SK-N-SH treated with all-trans-retinoic acid at 6 μM for 48 hours (cell line): ENCODE measurements around the gene TTYH2.

Source experiments
- ATAC-seq: fragments of 200-7000 bp; cut with Tn5 transposase; 3 replicates; pipeline ENCODE4 v1.9.1; 2020; ENCODE audit warnings: mild to moderate bottlenecking, moderate library complexity
- ARNTL ChIP-seq: fragments of 450-650 bp; formaldehyde crosslinking; IDR thresholded peaks from 2 replicates; pipeline ENCODE4 v1.5.0; 2020; ENCODE audit warnings: low read depth, mild to moderate bottlenecking, moderate library complexity, borderline replicate concordance
- BACH2 ChIP-seq: fragments of 250-450 bp; sonication (Bioruptor Pico); IDR thresholded peaks from 2 replicates; pipeline ENCODE4 v1.9.0; 2021; ENCODE audit warnings: mild to moderate bottlenecking, borderline replicate concordance
- CSDC2 ChIP-seq: fragments of 250-450 bp; sonication (Bioruptor Pico); IDR thresholded peaks from 2 replicates; pipeline ENCODE4 v1.5.0; 2020; ENCODE audit warnings: mild to moderate bottlenecking, moderate library complexity
- ESRRG ChIP-seq: fragments of 250-450 bp; sonication (Bioruptor Pico); IDR thresholded peaks from 2 replicates; pipeline ENCODE4 v1.6.1; 2021; ENCODE audit warnings: mild to moderate bottlenecking
- GLIS3 ChIP-seq: fragments of 250-450 bp; sonication (Bioruptor Pico); IDR thresholded peaks from 2 replicates; pipeline ENCODE4 v1.5.0; 2020; ENCODE audit warnings: mild to moderate bottlenecking, moderate library complexity
- ISL1 ChIP-seq: fragments of 250-450 bp; sonication (Bioruptor Pico); IDR thresholded peaks from 2 replicates; pipeline ENCODE4 v2.1.2; 2022; ENCODE audit warnings: mild to moderate bottlenecking, moderate library complexity
- OSR1 ChIP-seq: fragments of 250-450 bp; sonication (Bioruptor Pico); IDR thresholded peaks from 2 replicates; pipeline ENCODE4 v1.8.0; 2022; ENCODE audit warnings: moderate library complexity, mild to moderate bottlenecking, inconsistent platforms
- PATZ1 ChIP-seq: fragments of 250-450 bp; sonication (Bioruptor Pico); IDR thresholded peaks from 2 replicates; pipeline ENCODE4 v1.8.0; 2020; ENCODE audit warnings: mild to moderate bottlenecking, moderate library complexity, borderline replicate concordance
- POU6F1 ChIP-seq: fragments of 250-450 bp; sonication (Bioruptor Pico); IDR thresholded peaks from 2 replicates; pipeline ENCODE4 v1.8.0; 2021; ENCODE audit warnings: low read depth, mild to moderate bottlenecking, moderate library complexity, borderline replicate concordance
- PPARA ChIP-seq: fragments of 250-450 bp; sonication (Bioruptor Pico); IDR thresholded peaks from 2 replicates; pipeline ENCODE4 v1.5.0; 2020; ENCODE audit warnings: mild to moderate bottlenecking, borderline replicate concordance
- RARB ChIP-seq: fragments of 250-450 bp; sonication (Bioruptor Pico); IDR thresholded peaks from 2 replicates; pipeline ENCODE4 v1.8.0; 2021; ENCODE audit warnings: mild to moderate bottlenecking, moderate library complexity
- SNAI2 ChIP-seq: fragments of 250-450 bp; sonication (Bioruptor Pico); IDR thresholded peaks from 2 replicates; pipeline ENCODE4 v1.5.0; 2020; ENCODE audit warnings: mild to moderate bottlenecking, moderate library complexity
- TCF4 ChIP-seq: fragments of 250-450 bp; sonication (Bioruptor Pico); IDR thresholded peaks from 2 replicates; pipeline ENCODE4 v1.8.0; 2021; ENCODE audit warnings: mild to moderate bottlenecking, moderate library complexity, borderline replicate concordance
- TOX ChIP-seq: fragments of 250-450 bp; sonication (Bioruptor Pico); IDR thresholded peaks from 2 replicates; pipeline ENCODE4 v1.8.0; 2021; ENCODE audit warnings: mild to moderate bottlenecking, moderate library complexity, borderline replicate concordance
- TSHZ2 ChIP-seq: fragments of 250-450 bp; sonication (Bioruptor Pico); IDR thresholded peaks from 2 replicates; pipeline ENCODE4 v1.5.0; 2020; ENCODE audit warnings: mild to moderate bottlenecking, moderate library complexity
- ZC3H10 ChIP-seq: fragments of 250-450 bp; sonication (Bioruptor Pico); IDR thresholded peaks from 2 replicates; pipeline ENCODE4 v1.5.1; 2021; ENCODE audit warnings: mild to moderate bottlenecking, moderate library complexity
- ZFP3 ChIP-seq: fragments of 250-450 bp; sonication (Bioruptor Pico); IDR thresholded peaks from 2 replicates; pipeline ENCODE4 v1.5.0; 2020; ENCODE audit warnings: mild to moderate bottlenecking, moderate library complexity
- ZFP30 ChIP-seq: fragments of 450-650 bp; formaldehyde crosslinking; IDR thresholded peaks from 2 replicates; pipeline ENCODE4 v1.5.0; 2022; ENCODE audit warnings: mild to moderate bottlenecking, moderate library complexity
- ZNF565 ChIP-seq: fragments of 450-650 bp; formaldehyde crosslinking; conservative IDR thresholded peaks from 2 replicates; pipeline ENCODE4 v1.5.0; 2020; ENCODE audit warnings: low read depth, mild to moderate bottlenecking, moderate library complexity
- ZNF70 ChIP-seq: fragments of 450-650 bp; formaldehyde crosslinking; IDR thresholded peaks from 2 replicates; pipeline ENCODE4 v1.5.0; 2020; ENCODE audit warnings: mild to moderate bottlenecking, moderate library complexity
- ZNF8 ChIP-seq: fragments of 450-650 bp; formaldehyde crosslinking; IDR thresholded peaks from 2 replicates; pipeline ENCODE4 v1.5.0; 2020; ENCODE audit warnings: mild to moderate bottlenecking, moderate library complexity
- TF ChIP-seq, protein P1 (sequence below): fragments of 250-450 bp; sonication (Bioruptor Pico); IDR thresholded peaks from 2 replicates; pipeline ENCODE4 v1.5.1; 2021; ENCODE audit warnings: mild to moderate bottlenecking, moderate library complexity
- TF ChIP-seq, protein P2 (sequence below): fragments of 250-450 bp; sonication (Bioruptor Pico); IDR thresholded peaks from 2 replicates; pipeline ENCODE4 v1.5.1; 2020; ENCODE audit warnings: low read depth, mild to moderate bottlenecking, moderate library complexity

Gene TTYH2

DNA sequence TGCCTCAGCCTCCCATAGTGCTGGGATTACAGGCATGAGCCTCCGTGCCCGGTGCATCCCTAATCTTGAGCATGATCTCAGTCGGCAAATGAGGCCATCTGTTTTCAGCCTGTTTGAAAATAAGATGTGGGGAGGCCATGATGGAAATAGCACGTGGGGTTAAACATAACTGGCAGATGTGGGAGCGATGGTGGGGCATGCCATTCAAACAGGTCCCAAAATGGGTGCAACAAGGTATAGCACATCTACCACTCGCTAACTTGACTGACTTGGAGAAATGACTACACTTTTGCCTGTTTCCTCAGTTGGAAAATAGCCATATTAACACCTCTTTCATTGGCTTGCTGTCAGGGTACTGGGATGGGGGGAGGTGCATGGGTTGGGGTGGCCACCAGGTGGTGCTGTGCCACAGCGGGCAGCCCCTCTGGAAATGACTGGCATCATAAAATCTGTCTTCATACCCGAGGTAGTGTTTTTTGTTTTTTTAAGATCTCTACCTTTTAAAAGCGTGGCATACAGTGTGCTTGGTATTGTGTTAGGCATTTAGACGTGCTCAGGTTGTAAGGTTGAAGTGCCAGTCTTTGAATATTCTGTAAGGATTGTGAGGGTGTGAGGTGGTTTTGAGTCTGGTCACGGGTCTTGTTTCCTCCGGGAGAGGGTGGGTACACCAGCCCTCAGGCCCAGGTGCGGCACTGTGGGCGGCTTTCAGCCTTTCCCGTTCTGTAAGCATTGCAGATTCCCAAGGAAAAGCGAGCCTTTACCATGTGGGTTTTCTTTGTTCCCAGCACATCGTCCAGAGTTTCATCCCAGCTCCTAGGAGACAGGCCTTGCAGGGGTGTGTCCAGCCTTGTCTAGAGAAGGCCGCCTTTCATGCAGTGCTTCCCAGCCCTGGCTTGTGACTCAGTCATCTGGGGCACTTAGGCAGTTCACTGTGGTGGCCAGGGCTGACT lies 2.9 kb upstream of the TTYH2 start:
- peak; percentile 41 for ATAC-seq
- TF ChIP-seq PATZ1 (CRISPR knock-in tag) (peak; percentile 82), GLIS3 (CRISPR knock-in tag) (peak; percentile 86), TOX (peak; percentile 31; the same call in 1 of the 2 replicates), TSHZ2 (CRISPR knock-in tag) (peak; percentile 44), CSDC2 (no peak), ISL1 (CRISPR knock-in tag) (no peak), ARNTL (CRISPR knock-in tag) (0 out of 2 replicates have a peak, but pooled peaks have one; percentile 35), BACH2 (no peak), ZNF8 (CRISPR knock-in tag) (peak; percentile 11; the same call in 1 of the 2 replicates), ESRRG (CRISPR knock-in tag) (peak; percentile 46; the same call in 1 of the 2 replicates), ZNF565 (0 out of 2 replicates have a peak, but pooled peaks have one; percentile 79), RARB (CRISPR knock-in tag) (0 out of 2 replicates have a peak, but pooled peaks have one; percentile 32), SNAI2 (CRISPR knock-in tag) (no peak), ZC3H10 (peak; percentile 52; the same call in 1 of the 2 replicates), TCF4 (CRISPR knock-in tag) (peak; percentile 86), ZFP30 (peak; percentile 26; the same call in 1 of the 2 replicates), OSR1 (CRISPR knock-in tag) (no peak), POU6F1 (CRISPR knock-in tag) (no peak), ZFP3 (no peak; the same call in 1 of the 2 replicates), ZNF70 (CRISPR knock-in tag) (0 out of 2 replicates have a peak, but pooled peaks have one; percentile 42), PPARA (CRISPR knock-in tag) (no peak)
- TF ChIP-seq, protein P1, sequence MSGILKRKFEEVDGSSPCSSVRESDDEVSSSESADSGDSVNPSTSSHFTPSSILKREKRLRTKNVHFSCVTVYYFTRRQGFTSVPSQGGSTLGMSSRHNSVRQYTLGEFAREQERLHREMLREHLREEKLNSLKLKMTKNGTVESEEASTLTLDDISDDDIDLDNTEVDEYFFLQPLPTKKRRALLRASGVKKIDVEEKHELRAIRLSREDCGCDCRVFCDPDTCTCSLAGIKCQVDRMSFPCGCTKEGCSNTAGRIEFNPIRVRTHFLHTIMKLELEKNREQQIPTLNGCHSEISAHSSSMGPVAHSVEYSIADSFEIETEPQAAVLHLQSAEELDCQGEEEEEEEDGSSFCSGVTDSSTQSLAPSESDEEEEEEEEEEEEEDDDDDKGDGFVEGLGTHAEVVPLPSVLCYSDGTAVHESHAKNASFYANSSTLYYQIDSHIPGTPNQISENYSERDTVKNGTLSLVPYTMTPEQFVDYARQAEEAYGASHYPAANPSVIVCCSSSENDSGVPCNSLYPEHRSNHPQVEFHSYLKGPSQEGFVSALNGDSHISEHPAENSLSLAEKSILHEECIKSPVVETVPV (CRISPR knock-in tag): peak; percentile 80
- TF ChIP-seq, protein P2, sequence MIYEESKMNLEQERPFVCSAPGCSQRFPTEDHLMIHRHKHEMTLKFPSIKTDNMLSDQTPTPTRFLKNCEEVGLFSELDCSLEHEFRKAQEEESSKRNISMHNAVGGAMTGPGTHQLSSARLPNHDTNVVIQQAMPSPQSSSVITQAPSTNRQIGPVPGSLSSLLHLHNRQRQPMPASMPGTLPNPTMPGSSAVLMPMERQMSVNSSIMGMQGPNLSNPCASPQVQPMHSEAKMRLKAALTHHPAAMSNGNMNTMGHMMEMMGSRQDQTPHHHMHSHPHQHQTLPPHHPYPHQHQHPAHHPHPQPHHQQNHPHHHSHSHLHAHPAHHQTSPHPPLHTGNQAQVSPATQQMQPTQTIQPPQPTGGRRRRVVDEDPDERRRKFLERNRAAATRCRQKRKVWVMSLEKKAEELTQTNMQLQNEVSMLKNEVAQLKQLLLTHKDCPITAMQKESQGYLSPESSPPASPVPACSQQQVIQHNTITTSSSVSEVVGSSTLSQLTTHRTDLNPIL (CRISPR knock-in tag): peak; percentile 74
